HCEC 1CT (cell line): ENCODE data around the gene CPNE6.
A peak's percentile ranks its signal among the peaks of the same experiment; 100 is the strongest.
"Not testable (repeated sequence)": the region's sequence is repeated elsewhere in the genome, so short reads cannot be mapped to it uniquely, and the experiment has no call there.

Experiments
- DNase-seq: peaks from one replicate; pipeline ENCODE4 v3.0.0-alpha.2; 2017

CPNE6 gene

DNA sequence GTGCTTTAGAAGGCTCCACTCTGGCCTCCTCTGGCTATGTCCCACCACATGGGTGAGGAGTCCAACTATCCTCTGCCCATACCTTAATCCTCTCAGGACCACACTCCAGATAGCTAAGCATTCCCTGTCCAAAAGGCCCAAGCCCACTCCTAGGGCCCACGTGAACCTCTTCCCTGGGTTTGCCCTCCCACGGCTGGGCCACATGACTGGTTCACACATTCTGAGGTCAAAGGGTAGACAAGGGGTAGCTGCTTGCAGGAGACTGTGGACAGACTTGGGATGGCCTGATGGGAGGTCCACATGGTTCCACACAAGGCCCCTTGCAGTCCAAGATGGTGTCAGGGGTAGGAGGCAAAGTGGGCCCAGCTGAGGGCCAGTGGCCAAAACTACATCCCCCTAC, 16.7 kb downstream of the CPNE6 start:
- DNase-seq: no peak

GRCh38 chr14:24089890-24090289, 18.5 kb downstream of the CPNE6 start:
- no peak for DNase-seq

GRCh38 chr14:24092110-24092504, 20.7 kb downstream of the CPNE6 start:
- no peak for DNase-seq

- no peak for DNase-seq
These were observed 21.3 kb downstream of the CPNE6 start for GRCh38 chr14:24092505-24093206.

DNA sequence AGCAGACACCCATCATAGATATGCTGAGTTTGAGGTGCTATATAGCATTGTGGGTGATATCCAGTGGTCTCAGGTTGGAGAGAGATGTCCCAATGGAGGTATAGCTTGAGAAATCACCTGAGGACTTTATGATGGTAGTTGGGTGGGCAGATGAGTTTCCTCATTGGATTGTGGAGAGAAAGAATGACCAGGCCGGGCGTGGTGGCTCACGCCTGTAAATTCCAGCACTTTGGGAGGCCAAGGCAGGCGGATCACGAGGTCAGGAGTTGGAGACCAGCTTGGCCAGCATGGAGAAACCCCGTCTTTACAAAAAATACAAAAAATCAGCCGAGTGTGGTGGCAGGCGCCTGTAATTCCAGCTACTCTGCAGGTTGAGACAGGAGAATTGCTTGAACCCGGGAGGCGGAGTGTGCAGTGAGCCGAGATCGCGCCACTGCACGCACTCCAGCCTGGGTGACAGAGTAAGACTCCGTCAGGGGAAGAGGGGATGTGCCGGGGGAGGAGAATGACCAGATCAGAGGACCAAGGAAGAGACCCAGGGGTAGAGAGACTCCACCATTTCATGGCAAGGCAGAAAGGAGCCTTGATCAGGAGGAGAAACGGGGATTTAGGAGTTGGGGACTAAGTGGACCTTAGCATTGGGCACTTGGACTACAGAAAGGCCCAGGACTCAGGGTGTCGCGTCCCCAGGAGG, 22.0 kb downstream of the CPNE6 start:
- DNase-seq: no peak

GRCh38 chr14:24093901-24094840, 22.8 kb downstream of the CPNE6 start, which contains the start of gene PCK2:
Gene PCK2 (plus strand): TSS chr14:24094311. CDS start chr14:24094406, 95 bp downstream.
- DNase-seq: peak; percentile 90

DNA sequence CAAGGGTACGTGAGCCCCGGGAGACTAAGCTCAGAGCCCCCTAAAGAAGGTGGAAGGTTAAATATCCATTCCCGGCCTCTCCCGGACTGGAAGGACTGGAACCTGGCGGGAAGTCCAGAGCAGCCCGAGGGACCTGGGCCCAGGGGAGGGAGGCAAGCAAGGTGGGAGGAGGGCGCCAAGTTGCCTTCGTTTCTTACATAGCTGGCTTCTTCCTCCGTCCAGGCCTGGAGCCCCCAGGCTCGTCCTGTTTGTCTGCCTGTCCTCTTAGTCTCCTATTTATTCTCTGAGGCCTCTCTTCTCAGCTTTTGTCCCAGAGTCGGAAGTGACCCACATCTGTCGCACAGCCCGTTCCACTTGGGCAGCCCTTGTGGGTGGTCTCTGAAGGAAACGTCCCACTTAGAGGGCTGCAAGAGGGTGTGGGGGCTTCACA, 23.5 kb downstream of the CPNE6 start:
- no peak for DNase-seq

GRCh38 chr14:24095271-24096068, 24.1 kb downstream of the CPNE6 start:
- DNase-seq: peak; percentile 41

GRCh38 chr14:24096545-24097181, 25.3 kb downstream of the CPNE6 start:
- DNase-seq: no peak

DNA sequence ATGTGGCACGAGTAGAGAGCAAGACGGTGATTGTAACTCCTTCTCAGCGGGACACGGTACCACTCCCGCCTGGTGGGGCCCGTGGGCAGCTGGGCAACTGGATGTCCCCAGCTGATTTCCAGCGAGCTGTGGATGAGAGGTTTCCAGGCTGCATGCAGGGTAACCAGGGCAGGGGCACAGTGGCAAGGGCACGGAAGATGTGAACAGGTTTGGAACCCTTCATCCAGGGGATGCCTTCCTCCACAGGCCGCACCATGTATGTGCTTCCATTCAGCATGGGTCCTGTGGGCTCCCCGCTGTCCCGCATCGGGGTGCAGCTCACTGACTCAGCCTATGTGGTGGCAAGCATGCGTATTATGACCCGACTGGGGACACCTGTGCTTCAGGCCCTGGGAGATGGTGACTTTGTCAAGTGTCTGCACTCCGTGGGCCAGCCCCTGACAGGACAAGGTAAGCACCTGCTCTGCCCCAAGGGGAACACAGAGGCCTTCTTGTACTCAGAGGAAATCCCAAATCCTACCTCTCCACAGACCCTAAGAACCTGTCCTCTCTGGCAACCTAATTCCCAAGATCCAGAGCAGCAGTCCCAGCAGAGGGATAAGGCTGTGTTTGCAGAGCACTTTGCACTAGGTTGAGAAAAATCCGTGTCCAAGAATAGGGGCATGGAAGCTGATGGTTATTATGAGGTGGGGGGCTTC, 27.0 kb downstream of the CPNE6 start:
- no peak for DNase-seq

GRCh38 chr14:24098927-24099813, 27.8 kb downstream of the CPNE6 start:
- DNase-seq: no peak

GRCh38 chr14:24100197-24100981, 29.0 kb downstream of the CPNE6 start:
- DNase-seq: no peak

GRCh38 chr14:24100982-24101494, 29.7 kb downstream of the CPNE6 start:
- no peak for DNase-seq

GRCh38 chr14:24102357-24103048, 31.1 kb downstream of the CPNE6 start:
- no peak for DNase-seq

DNA sequence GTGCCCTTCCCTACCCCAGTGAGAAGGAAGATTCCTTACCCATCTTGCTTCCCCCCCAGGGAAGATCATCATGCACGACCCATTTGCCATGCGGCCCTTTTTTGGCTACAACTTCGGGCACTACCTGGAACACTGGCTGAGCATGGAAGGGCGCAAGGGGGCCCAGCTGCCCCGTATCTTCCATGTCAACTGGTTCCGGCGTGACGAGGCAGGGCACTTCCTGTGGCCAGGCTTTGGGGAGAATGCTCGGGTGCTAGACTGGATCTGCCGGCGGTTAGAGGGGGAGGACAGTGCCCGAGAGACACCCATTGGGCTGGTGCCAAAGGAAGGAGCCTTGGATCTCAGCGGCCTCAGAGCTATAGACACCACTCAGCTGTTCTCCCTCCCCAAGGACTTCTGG, 32.1 kb downstream of the CPNE6 start:
- DNase-seq: no peak

DNA sequence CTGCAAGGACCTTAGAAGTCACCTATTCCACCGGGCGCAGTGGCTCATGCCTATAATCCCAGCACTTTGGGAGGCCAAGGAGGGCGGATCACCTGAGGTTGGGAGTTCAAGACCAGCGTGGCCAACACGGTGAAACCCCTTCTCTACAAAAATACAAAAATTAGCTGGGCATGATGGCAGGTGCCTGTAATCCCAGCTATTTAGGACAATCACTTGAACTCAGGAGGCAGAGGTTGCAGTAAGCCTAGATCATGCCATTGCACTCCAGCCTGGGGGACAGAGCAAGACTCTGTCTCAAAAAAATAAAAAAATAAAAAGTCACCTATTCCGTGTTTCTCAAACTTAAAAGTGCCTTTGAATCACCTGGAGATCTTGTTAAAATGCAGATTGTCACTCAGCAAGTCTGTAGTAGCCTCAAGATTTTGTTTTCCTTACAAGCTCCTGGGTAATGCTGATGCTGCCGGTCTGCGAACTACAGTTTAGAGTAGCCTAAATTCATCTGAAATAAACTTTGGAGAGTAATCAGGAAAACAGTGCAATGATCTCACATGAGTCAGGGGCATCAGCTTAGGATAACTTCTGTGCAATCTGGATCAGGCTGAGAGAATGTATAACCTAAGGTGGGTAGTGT, 34.4 kb downstream of the CPNE6 start:
- not testable (repeated sequence) for DNase-seq

DNA sequence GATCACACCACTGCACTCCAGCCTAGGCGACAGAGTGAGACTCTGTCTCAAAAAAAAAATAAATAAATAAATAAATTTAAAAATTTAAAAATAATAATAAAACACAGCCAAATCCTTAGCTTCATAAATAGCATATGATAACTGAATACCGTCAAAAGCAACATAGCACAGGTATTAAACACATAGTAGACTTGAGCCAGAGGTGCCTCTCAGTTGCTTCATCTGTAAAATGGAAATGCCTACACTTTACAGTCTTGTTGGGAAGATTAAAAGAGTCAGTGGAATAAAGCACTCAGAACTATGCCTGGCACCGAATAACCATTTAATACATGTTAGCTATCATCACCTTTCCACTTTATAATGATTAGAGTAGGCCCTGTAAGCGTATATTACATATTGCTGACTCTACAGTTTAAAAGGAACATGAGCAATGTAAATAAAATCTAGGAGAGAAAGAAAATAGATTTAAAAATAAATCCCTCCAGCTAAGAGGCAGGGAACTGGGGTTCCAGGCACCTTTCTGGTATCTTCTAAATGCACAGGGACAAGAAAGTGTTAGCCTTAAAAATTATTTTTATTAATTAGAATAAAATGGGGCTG, 35.4 kb downstream of the CPNE6 start:
- no peak for DNase-seq
